ENCODE data around the gene PEX10. TPM values are rescaled to one million over a fixed set of nuclear protein-coding genes. Genes with fewer than 3 reads are reported as not detected.
A peak's percentile ranks its signal among the peaks of the same experiment; 100 is the strongest.

Gene PEX10
- total RNA-seq, 1 donor from 2014 or later, result 24.2 TPM

- DNase-seq, result no peak
These were observed 466 bp downstream of the PEX10 start for GRCh38 chr1:2411801-2412394.

GRCh38 chr1:2409745-2410144 lies 2.6 kb downstream of the PEX10 start:
- no peak for DNase-seq
- H3K4me1 Mint-ChIP-seq, result peaks cover 11% of the 10 kb centered on the region
- H3K9me3 Mint-ChIP-seq, result no peaks in the 10 kb centered on the region
- peaks cover 21% of the 10 kb centered on the region for H3K36me3 Mint-ChIP-seq (ENCODE audit: low read depth)
- no peak overlapping the region for H3K27ac Mint-ChIP-seq
- intact Hi-C loops (cut with micrococcal nuclease), result loop anchor here (5.0 to 10.0 kb wide), 3 partner anchors 178 to 1215 kb away; partner anchors contain the start of genes PRXL2B and TPRG1L
- no peaks in the 10 kb centered on the region for H3K27me3 Mint-ChIP-seq
- no peak overlapping the region for H3K4me3 Mint-ChIP-seq

More at GRCh38 chr1:2411801-2412394, 466 bp downstream of the PEX10 start:
- Mint-ChIP-seq H3K4me1 (peaks cover 24% of the 10 kb centered on the region), H3K9me3 (no peaks in the 10 kb centered on the region), H3K4me3 (peak overlapping the region; percentile 94), H3K27me3 (no peaks in the 10 kb centered on the region), H3K36me3 (ENCODE audit: low read depth) (peaks cover 13% of the 10 kb centered on the region), H3K27ac (peak overlapping the region; percentile 95)
- intact Hi-C loops (cut with micrococcal nuclease), result loop anchor here (1.0 to 10.0 kb wide), 5 partner anchors 21 to 1213 kb away; partner anchors contain the start of genes MORN1, PRXL2B, RER1 and TPRG1L

GRCh38 chr1:2408859-2409276 lies 3.5 kb downstream of the PEX10 start:
- no peak overlapping the region for H3K27ac Mint-ChIP-seq
- no peak for DNase-seq
- H3K4me3 Mint-ChIP-seq, result no peak overlapping the region
- H3K27me3 Mint-ChIP-seq, result no peaks in the 10 kb centered on the region
- intact Hi-C loops (cut with micrococcal nuclease), result no loop called here
- peaks cover 2% of the 10 kb centered on the region for H3K4me1 Mint-ChIP-seq
- peaks cover 24% of the 10 kb centered on the region for H3K36me3 Mint-ChIP-seq (ENCODE audit: low read depth)
- no peaks in the 10 kb centered on the region for H3K9me3 Mint-ChIP-seq

- Mint-ChIP-seq H3K4me1 (peaks cover 2% of the 10 kb centered on the region), H3K36me3 (ENCODE audit: low read depth) (peaks cover 25% of the 10 kb centered on the region), H3K27me3 (no peaks in the 10 kb centered on the region), H3K27ac (no peak overlapping the region), H3K4me3 (no peak overlapping the region), H3K9me3 (no peaks in the 10 kb centered on the region)
- intact Hi-C loops (cut with micrococcal nuclease), result no loop called here
- no peak for DNase-seq
These were observed 3.9 kb downstream of the PEX10 start for GRCh38 chr1:2408456-2408855.

GRCh38 chr1:2407991-2408275 lies 4.4 kb downstream of the PEX10 start:
- H3K27me3 Mint-ChIP-seq, result no peaks in the 10 kb centered on the region
- H3K27ac Mint-ChIP-seq, result no peak overlapping the region
- H3K9me3 Mint-ChIP-seq, result no peaks in the 10 kb centered on the region
- intact Hi-C loops (cut with micrococcal nuclease), result no loop called here
- peaks cover 2% of the 10 kb centered on the region for H3K4me1 Mint-ChIP-seq
- H3K4me3 Mint-ChIP-seq, result no peak overlapping the region
- no peak for DNase-seq
- H3K36me3 Mint-ChIP-seq (ENCODE audit: low read depth), result peaks cover 26% of the 10 kb centered on the region

- Mint-ChIP-seq H3K9me3 (no peaks in the 10 kb centered on the region), H3K4me1 (peaks cover 2% of the 10 kb centered on the region), H3K4me3 (no peak overlapping the region), H3K27me3 (no peaks in the 10 kb centered on the region), H3K36me3 (ENCODE audit: low read depth) (peaks cover 28% of the 10 kb centered on the region), H3K27ac (no peak overlapping the region)
- DNase-seq, result no peak
- intact Hi-C loops (cut with micrococcal nuclease), result no loop called here
These were observed 5.0 kb downstream of the PEX10 start for GRCh38 chr1:2407166-2407990.

- intact Hi-C loops (cut with micrococcal nuclease), result no loop called here
- Mint-ChIP-seq H3K4me3 (no peak overlapping the region), H3K36me3 (ENCODE audit: low read depth) (peaks cover 34% of the 10 kb centered on the region), H3K4me1 (no peaks in the 10 kb centered on the region), H3K27me3 (no peaks in the 10 kb centered on the region), H3K27ac (no peak overlapping the region), H3K9me3 (no peaks in the 10 kb centered on the region)
- peak; percentile 54 for DNase-seq
These were observed 5.8 kb downstream of the PEX10 start for GRCh38 chr1:2406451-2407041.

- intact Hi-C loops (cut with micrococcal nuclease), result no loop called here
- Mint-ChIP-seq H3K27me3 (no peaks in the 10 kb centered on the region), H3K4me3 (no peak overlapping the region), H3K4me1 (no peaks in the 10 kb centered on the region), H3K27ac (no peak overlapping the region), H3K36me3 (ENCODE audit: low read depth) (peaks cover 40% of the 10 kb centered on the region), H3K9me3 (no peaks in the 10 kb centered on the region)
- DNase-seq, result peak; percentile 56
These were observed 6.6 kb downstream of the PEX10 start for GRCh38 chr1:2405588-2406295.

- DNase-seq, result no peak
- intact Hi-C loops (cut with micrococcal nuclease), result no loop called here
- peaks cover 2% of the 10 kb centered on the region for H3K4me1 Mint-ChIP-seq
- H3K9me3 Mint-ChIP-seq, result no peaks in the 10 kb centered on the region
- H3K4me3 Mint-ChIP-seq, result no peak overlapping the region
- peaks cover 46% of the 10 kb centered on the region for H3K36me3 Mint-ChIP-seq (ENCODE audit: low read depth)
- H3K27ac Mint-ChIP-seq, result no peak overlapping the region
- H3K27me3 Mint-ChIP-seq, result no peaks in the 10 kb centered on the region
These were observed 7.4 kb downstream of the PEX10 start for GRCh38 chr1:2404890-2405511.

GRCh38 chr1:2404142-2404889 lies 8.0 kb downstream of the PEX10 start:
- no peak overlapping the region for H3K27ac Mint-ChIP-seq
- H3K4me1 Mint-ChIP-seq, result peaks cover 2% of the 10 kb centered on the region
- H3K27me3 Mint-ChIP-seq, result no peaks in the 10 kb centered on the region
- no peak overlapping the region for H3K4me3 Mint-ChIP-seq
- H3K36me3 Mint-ChIP-seq (ENCODE audit: low read depth), result peaks cover 50% of the 10 kb centered on the region
- no peaks in the 10 kb centered on the region for H3K9me3 Mint-ChIP-seq
- intact Hi-C loops (cut with micrococcal nuclease), result no loop called here
- DNase-seq, result no peak

- Mint-ChIP-seq H3K4me1 (peaks cover 2% of the 10 kb centered on the region), H3K36me3 (ENCODE audit: low read depth) (peaks cover 54% of the 10 kb centered on the region)
These were observed 9.1 kb downstream of the PEX10 start for GRCh38 chr1:2403273-2403672.

GRCh38 chr1:2402420-2402819 lies 9.9 kb downstream of the PEX10 start:
- peaks cover 56% of the 10 kb centered on the region for H3K36me3 Mint-ChIP-seq (ENCODE audit: low read depth)
- H3K4me1 Mint-ChIP-seq, result peaks cover 2% of the 10 kb centered on the region
- no peaks in the 10 kb centered on the region for H3K9me3 Mint-ChIP-seq
- no peak for DNase-seq
- no peaks in the 10 kb centered on the region for H3K27me3 Mint-ChIP-seq
- H3K4me3 Mint-ChIP-seq, result no peak overlapping the region
- no peak overlapping the region for H3K27ac Mint-ChIP-seq
- intact Hi-C loops (cut with micrococcal nuclease), result no loop called here

More at GRCh38 chr1:2403273-2403672, 9.1 kb downstream of the PEX10 start:
- H3K27ac Mint-ChIP-seq, result no peak overlapping the region
- no peaks in the 10 kb centered on the region for H3K9me3 Mint-ChIP-seq
- no peak overlapping the region for H3K4me3 Mint-ChIP-seq
- no peak for DNase-seq
- no peaks in the 10 kb centered on the region for H3K27me3 Mint-ChIP-seq
- intact Hi-C loops (cut with micrococcal nuclease), result no loop called here

All from activated CD4-positive, alpha-beta T cell treated with anti-CD3 and anti-CD28 coated beads, Interleukin-2, amount 10 ng/mL, durations not matched to agents 24 days and 14 days (primary cell).